Measurements from ENCODE around the gene ARPC2.

DNA sequence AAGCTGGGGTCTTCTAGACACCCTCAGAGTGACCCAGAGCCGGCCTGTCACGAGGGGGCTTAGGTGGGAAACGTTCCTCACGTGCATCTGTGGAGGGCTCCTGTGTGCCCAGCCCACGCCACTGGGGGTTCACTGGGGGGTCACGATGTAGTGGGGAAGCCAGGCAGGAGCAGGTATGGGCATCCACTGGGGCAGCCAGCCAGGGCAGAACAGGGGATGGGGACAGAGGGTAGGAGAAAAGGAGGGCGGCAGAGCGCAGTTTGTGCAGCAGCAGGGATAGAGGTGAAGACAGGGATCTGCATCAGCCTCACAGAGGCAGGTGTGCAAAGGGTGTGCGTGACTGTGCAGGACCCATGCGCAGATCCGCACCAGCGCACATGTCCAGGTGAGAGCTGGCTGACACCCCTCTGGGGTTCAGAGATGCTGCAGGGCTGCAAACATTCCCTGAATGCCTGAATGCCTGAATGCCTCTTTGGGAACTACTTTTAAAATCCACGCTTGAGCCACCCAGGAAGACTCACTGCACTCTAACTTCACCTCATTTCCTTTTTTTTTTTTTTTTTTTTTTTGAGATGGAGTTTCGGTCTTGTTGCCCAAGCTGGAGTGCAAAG, 63.4 kb downstream of the ARPC2 start:
- TF ChIP-seq, protein P1, sequence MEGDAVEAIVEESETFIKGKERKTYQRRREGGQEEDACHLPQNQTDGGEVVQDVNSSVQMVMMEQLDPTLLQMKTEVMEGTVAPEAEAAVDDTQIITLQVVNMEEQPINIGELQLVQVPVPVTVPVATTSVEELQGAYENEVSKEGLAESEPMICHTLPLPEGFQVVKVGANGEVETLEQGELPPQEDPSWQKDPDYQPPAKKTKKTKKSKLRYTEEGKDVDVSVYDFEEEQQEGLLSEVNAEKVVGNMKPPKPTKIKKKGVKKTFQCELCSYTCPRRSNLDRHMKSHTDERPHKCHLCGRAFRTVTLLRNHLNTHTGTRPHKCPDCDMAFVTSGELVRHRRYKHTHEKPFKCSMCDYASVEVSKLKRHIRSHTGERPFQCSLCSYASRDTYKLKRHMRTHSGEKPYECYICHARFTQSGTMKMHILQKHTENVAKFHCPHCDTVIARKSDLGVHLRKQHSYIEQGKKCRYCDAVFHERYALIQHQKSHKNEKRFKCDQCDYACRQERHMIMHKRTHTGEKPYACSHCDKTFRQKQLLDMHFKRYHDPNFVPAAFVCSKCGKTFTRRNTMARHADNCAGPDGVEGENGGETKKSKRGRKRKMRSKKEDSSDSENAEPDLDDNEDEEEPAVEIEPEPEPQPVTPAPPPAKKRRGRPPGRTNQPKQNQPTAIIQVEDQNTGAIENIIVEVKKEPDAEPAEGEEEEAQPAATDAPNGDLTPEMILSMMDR (IDR thresholded peaks at IDR 0.05; ENCODE audit: low read depth, low read length, missing input control) = no peak
- TF ChIP-seq HNF4A (conservative IDR thresholded peaks at IDR 0.05) (no peak), REST (IDR thresholded peaks at IDR 0.05) (no peak), JUND (IDR thresholded peaks at IDR 0.05) (no peak)
